HEK293T (cell line): ENCODE results near the gene ZNF534.
"Not testable (repeated sequence)": the region's sequence is repeated elsewhere in the genome, so short reads cannot be mapped to it uniquely, and the experiment has no call there.

Source experiments
- CTCF ChIA-PET: fragments of 350-600 bp; formaldehyde crosslinking; extraction: SDS; loops from one replicate; lab custom pipeline; 2021; ENCODE audit warnings: antibody characterized with exemption, inconsistent platforms; lab: Yijun Ruan, JAX
- POLR2A ChIA-PET: fragments of 350-600 bp; formaldehyde crosslinking; extraction: SDS; loops from one replicate; lab custom pipeline; 2020; ENCODE audit warnings: antibody characterized with exemption, inconsistent platforms; lab: Yijun Ruan, JAX
- DNase-seq: peaks from one replicate; pipeline ENCODE4 v3.0.0; 2012; ENCODE audit warnings: mixed read lengths; ENCODE audit errors: extremely low spot score
- ARNT ChIP-seq: fragments of 450-650 bp; IDR thresholded peaks from 2 replicates; pipeline ENCODE4 v1.6.1; 2017; ENCODE audit warnings: mild to moderate bottlenecking
- BHLHE40 ChIP-seq: fragments of 450-650 bp; IDR thresholded peaks from 2 replicates; pipeline ENCODE4 v1.6.1; 2016; ENCODE audit warnings: mild to moderate bottlenecking, moderate library complexity, borderline replicate concordance
- CTBP1 ChIP-seq: fragments of 450-650 bp; IDR thresholded peaks from 2 replicates; pipeline ENCODE4 v1.6.1; 2016; ENCODE audit warnings: borderline replicate concordance
- ELF4 ChIP-seq: fragments of 450-650 bp; IDR thresholded peaks from 2 replicates; pipeline ENCODE4 v1.6.1; 2017; ENCODE audit warnings: antibody characterized with exemption
- FOXM1 ChIP-seq: fragments of 450-650 bp; IDR thresholded peaks from 2 replicates; pipeline ENCODE4 v1.6.1; 2017; ENCODE audit warnings: mild to moderate bottlenecking, borderline replicate concordance
- HDGF ChIP-seq: fragments of 450-650 bp; IDR thresholded peaks from 2 replicates; pipeline ENCODE4 v1.6.1; 2017; ENCODE audit warnings: antibody characterized with exemption, borderline replicate concordance
- L3MBTL2 ChIP-seq: fragments of 450-650 bp; conservative IDR thresholded peaks from 2 replicates; pipeline ENCODE4 v1.6.1; 2016; ENCODE audit warnings: mild to moderate bottlenecking
- LEF1 ChIP-seq: fragments of 450-650 bp; IDR thresholded peaks from 2 replicates; pipeline ENCODE4 v1.6.1; 2017; ENCODE audit warnings: mild to moderate bottlenecking, borderline replicate concordance
- NFRKB ChIP-seq: fragments of 450-650 bp; IDR thresholded peaks from 2 replicates; pipeline ENCODE4 v1.6.1; 2016; ENCODE audit warnings: mild to moderate bottlenecking, moderate library complexity
- SP1 ChIP-seq: fragments of 450-650 bp; IDR thresholded peaks from 2 replicates; pipeline ENCODE4 v1.6.1; 2017
- SUZ12 ChIP-seq: fragments of 450-650 bp; IDR thresholded peaks from 2 replicates; pipeline ENCODE4 v1.6.1; 2016; ENCODE audit warnings: mild to moderate bottlenecking
- TARDBP ChIP-seq: fragments of 450-650 bp; IDR thresholded peaks from 2 replicates; pipeline ENCODE4 v1.6.1; 2016
- ZNF384 ChIP-seq: fragments of 450-650 bp; IDR thresholded peaks from 2 replicates; pipeline ENCODE4 v1.6.1; 2016

The ZNF534 gene

DNA sequence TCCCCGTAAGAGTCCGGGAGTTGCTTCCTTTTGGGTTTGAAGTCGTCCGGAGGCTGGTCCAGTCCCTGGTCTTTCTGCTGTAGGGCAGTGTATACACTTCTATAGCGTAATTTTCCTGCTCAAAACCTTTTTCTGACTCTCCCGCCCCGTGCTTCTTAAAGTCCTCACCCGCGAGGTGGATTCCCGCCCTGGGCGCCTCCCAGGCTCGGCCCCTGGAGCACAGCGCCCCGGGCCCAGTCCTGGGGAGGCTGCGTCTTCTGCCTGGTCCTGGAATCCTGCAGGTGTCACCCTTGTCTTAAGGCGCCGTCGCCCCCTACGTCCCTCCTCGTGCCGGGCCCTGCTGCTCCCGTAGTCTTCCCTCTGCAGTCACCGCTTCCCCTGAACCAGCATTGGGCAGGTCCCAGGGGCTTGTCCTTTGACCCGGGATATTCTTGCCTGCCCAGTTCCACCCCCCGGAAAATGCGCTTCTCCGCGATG, 64.1 kb downstream of the ZNF534 start:
- no peak for TF ChIP-seq L3MBTL2
- CTCF ChIA-PET: no interaction called here
- DNase-seq: no peak
- POLR2A ChIA-PET: no interaction called here

DNA sequence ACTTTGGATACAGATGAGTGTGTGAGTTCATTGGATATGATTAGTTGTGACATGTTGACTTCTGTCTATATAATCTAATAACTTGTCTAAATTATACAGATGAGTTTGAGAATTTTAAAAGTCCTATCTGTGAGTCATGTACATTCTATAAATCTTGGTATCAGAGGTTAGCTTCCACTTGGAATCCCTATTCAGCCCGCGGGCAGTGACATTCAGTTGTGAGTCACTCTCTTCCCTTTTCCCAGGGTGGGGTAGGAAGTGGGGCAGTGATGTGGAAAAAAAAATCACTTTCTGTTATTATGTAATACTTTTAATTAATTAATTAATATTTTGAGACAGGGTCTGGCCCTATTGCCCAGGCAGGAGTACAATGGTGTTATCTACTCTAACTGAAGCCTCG, 65.6 kb downstream of the ZNF534 start:
- DNase-seq: no peak
- ChIA-PET POLR2A (no interaction called here), CTCF (no interaction called here)
- TF ChIP-seq L3MBTL2: no peak
- no peak for TF ChIP-seq LEF1
- TF ChIP-seq SP1: no peak
- no peak for TF ChIP-seq TARDBP
- no peak for TF ChIP-seq FOXM1
- TF ChIP-seq NFRKB: no peak
- no peak for TF ChIP-seq ELF4
- no peak for TF ChIP-seq SUZ12
- no peak for TF ChIP-seq BHLHE40
- TF ChIP-seq ARNT: no peak
- no peak for TF ChIP-seq CTBP1
- no peak for TF ChIP-seq ZNF384

GRCh38 chr19:52498571-52498970, 69.6 kb downstream of the ZNF534 start:
- ChIA-PET CTCF (no interaction called here), POLR2A (no interaction called here)
- TF ChIP-seq SUZ12: no peak
- TF ChIP-seq TARDBP: no peak
- TF ChIP-seq ARNT: no peak
- no peak for TF ChIP-seq HDGF
- DNase-seq: no peak

DNA sequence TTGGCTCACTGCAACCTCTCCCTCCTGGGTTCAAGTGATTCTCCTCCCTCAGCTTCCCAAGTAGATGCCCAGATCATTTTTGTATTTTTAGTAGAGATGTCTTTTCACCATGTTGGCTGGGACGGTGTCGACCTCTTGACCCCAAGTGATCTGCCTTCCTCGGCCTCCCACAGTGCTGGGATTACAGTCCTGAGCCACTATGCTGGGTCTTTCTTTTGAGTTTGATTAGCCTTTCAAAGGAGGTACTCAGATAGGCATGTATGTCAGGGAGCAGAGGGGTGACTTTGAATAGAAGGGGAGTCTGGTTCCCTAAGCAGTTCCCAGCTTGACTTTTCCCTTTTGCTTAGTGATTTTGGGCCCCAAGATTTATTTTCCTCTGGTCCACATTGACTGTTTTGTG, 71.5 kb downstream of the ZNF534 start:
- CTCF ChIA-PET, POLR2A ChIA-PET, DNase-seq: not testable (repeated sequence)

DNA sequence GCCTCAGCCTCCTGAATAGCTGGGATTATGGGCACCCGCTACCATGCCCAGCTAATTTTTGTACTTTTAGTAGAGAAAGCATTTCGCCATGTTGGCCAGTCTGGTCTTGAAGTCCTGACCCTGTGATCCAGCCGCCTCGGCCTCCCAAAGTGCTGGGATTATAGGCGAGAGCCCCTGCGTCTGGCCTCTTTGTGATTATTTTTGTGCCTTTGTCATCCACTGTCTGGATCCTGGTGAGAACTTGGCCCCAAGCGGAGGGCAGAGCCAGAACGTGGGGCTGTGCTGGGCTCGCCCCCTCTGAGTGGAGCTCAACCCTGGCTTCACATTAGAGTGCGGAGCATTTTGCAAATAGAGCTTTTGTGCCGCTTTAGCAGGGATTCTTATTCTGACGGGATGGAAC, 72.0 kb downstream of the ZNF534 start:
- POLR2A ChIA-PET, CTCF ChIA-PET, DNase-seq: not testable (repeated sequence)
